GM19397 (cell line): Measurements from ENCODE around the gene MTPN.
A peak's percentile ranks its signal among the peaks of the same experiment; 100 is the strongest.

Source experiments
- ATAC-seq: cut with Tn5 transposase; IDR thresholded peaks from one replicate; pipeline ENCODE4 v1.9.1; 2021; ENCODE audit warnings: mild to moderate bottlenecking, moderate library complexity; ENCODE audit not compliant: unreplicated experiment

MTPN gene

DNA sequence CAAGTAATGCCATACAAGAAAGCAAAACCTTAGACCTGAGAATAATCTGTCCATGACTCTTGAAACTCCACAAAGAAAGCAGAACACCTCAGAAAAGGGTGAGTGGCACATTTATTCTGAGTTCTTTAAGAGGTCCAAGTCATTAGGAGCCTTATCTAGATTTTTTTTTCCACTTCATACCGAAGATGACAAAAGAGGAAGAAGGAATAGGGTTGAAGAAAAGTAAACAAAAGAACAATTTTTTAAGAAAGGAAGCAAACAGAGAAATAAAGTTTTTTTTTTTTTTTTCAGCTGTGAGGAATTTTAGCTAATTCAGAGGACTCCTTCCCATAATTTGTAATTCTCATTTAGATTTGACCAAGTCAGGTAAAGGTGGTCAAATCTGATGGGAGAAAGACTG lies 13.1 kb upstream of the MTPN start:
- ATAC-seq: no peak

DNA sequence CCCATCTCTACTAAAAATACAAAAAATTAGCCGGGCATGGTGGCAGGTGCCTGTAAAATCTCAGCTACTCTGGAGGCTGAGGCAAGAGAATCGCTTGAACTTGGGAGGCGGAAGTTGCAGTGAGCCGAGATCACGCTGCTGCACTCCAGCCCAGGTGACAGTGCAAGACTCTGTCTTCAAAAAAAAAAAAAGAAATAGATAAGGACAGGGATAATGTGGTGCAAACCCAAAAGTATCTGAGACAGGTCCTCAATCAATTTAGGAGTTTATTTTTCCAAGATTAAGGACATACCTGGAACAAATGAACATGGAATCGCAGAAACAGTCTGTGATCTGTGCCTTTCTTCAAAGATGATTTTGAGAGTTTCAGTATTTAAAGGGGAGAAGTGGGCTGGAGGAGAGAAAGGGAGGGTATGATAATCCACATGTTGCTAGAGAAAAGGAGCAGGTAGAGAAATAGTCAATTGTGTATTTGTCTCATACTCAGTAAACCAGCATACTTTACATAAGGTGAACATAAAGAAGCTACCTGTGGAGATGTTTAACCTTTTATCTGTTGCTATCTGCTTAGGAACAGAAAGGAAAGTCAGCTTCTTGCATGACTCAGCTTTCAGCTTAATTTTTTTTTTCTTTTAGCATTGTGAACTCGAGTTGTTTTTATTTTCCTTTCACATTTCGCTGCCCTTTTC lies 4.9 kb upstream of the MTPN start:
- no peak for ATAC-seq

DNA sequence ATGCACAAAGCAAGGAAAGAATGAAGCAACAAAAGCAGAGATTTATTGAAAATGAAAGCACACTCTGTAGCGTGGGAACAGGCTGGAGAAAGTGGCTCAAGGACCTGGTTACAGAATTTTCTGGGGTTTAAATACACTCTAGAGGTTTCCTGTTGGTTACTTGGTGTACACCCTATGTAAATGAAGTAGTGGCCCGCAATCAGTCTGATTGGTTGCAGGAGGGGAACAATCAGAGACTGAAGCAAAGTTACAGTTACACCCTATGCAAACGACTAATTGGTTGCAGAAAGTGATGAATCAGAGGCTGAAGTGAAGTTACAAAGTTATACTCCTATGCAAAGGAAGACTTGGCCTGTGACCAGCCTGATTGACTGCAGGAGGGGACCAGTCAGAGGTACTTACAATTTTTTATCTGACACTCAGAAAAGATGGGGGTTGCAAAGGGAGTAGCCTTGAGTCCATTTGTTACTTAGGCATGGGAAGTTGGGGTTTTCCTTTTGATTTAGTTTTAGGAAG lies 3.6 kb upstream of the MTPN start:
- peak; percentile 73 for ATAC-seq

DNA sequence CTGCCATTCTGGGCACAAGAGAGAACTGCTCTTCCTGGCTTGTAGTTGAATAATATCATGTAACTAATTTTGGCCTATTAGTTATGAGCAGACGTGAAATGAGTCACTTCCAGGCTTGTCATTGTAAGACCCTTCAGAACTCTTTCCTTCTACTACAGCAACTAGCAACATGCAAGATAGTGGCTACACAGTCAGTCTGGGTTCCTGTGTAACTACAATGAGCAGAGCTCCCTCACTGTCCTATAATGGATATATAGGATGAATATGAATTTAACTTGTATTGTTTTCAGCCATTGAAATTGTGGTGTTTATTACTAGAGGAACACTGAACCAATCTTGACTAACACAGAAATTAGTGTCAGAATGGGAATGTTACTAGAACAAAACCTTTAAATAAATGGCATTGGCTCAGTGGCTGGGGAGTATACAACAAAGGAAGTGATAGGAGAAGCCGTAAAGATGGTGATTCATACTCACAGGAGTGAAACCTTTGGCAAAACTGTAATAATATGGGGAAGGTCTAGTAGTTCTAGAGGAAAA lies 2.9 kb upstream of the MTPN start:
- no peak for ATAC-seq

DNA sequence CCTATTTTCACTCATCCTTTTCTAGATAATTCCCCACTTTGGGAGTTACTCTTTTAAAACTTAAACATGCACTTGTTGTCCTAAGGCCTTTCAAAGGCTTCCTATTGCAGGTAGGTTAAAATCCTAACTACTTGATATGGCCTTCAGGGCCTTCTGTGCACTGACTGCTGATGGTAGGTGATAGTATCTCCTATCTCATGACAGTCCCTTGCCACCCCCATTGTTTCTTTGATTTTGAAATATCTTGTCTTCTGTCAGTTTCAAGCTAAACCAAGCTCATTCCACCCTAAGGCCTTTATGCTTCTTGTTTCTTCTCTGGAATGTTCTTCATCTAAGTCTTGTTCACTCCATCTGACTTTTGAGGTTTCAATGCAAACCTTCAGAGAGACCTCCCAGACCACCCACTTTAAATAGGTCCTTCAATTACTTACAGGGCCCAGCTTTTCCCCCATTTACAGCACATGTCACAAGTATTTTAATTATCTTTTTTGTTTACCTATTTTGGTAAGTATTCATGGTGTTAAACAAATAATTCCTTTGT lies 2.4 kb upstream of the MTPN start:
- ATAC-seq: no peak

DNA sequence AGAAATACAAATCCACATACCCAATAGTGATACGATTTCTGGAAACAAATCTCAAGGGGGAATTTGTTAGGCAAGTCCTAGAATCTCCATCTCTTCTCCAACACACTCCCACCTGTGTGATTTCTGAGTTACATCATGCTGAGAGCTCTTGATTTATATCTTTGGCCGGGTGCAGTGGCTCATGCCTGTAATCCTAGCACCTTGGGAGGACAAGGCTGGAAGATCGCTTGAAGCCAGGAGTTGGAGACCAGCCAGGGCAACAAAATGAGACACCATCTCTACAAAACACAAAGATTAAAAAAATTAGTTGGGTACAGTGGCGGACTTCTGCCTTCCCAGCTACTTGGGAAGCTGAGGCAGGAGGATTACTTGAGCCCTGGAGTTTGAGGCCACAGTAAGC lies 1.5 kb upstream of the MTPN start:
- no peak for ATAC-seq

DNA sequence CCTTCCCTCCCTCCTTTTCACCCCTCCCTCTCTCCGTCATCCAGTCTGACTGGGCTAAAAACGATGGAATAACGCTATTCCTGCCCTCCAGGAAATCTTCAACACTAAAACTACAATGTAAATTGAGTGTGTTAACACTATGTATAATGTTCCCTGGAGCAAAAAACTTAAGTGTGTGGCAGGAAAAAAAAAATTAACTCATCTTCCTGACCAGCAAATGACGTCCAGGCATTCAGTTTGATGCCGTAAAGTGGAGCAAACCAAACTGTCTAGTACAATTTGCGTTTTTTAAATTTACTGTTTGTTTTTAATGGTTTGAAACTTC lies 545 bp upstream of the MTPN start:
- no peak for ATAC-seq

DNA sequence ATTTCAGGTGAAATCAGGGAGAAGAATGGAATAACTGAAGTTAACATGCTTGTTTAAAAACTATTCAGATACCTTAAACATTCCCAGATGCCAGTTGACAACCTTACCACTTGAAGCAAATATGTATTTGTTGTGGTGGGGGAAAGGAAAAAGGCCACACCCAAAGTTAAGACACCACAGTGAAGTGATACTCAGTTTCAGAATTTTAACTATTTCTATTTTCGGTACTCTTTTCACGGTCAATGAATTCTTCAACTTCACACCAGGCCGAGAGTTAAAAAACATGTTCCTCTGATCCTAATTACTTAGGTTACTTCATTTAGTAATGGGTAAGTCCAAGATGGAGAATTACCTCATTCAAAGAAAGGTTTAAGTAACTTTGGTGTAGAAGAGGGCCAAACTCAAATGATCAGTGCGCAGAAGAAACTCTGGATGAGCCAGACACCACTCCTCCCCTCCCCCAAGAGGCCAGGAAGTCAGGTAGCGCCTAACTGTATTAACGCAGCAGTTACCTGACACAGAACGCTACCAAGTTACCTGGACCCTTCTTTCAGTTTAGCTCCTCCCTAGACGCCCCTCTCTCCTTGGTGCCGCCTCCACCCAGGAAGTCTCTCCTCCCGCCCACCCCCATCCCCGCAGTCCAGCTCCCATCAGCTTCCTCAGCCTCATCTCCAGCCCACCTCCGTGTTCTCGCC lies 700 bp downstream of the MTPN start:
- ATAC-seq: peak; percentile 7

DNA sequence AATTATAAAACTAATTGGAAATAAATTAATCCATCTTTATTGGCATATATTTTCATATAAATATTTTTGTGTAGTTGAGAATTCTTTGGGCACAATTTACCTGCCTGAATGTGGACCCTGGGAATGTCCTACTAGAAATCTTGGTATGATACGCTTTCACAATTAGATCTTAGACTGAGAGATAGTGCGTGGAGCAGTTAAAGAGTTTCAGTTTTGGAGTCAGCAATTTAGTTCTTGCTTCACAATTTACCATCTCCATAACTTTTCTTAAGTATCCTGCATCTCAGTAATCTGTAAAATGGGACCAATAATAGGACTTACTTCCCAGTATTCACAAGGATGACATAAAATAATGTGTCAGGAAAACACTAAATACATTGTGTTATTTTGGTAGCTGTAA lies 2.0 kb downstream of the MTPN start:
- no peak for ATAC-seq

DNA sequence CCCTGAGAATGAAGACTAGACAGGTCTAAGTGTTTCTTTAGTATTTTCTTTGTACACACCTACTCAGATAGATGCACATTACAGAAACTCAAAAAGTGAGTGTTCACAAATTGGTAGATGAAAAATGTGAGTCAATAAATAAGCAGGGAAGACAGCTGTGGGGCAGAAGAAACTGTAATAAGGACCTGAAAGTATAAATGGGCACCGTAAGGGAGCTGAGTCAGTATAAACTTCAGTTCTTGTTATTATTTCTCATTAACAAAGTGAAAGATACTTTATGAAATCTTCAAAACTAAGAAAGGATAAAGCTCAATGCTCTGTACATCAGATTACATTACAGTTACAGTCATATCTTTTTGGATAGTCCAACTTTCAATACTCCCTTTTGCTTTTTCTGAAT lies 2.5 kb downstream of the MTPN start:
- no peak for ATAC-seq

DNA sequence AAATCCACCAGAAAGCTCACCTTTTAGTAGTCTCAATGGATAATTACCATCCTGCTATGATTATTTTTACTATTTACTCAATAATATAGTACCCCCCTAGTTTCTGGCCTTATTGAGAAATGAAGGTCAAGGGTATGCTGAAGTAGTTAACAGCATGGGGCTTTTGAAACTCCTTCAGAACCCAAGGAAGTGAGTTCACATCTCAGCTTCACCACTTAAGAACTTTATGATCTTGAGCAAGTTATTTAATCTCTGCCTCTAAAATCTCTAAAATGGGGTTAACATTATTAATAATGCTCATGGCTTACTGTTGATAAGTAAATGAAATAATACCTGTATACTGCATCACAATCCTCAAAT lies 5.8 kb downstream of the MTPN start:
- peak; percentile 21 for ATAC-seq

DNA sequence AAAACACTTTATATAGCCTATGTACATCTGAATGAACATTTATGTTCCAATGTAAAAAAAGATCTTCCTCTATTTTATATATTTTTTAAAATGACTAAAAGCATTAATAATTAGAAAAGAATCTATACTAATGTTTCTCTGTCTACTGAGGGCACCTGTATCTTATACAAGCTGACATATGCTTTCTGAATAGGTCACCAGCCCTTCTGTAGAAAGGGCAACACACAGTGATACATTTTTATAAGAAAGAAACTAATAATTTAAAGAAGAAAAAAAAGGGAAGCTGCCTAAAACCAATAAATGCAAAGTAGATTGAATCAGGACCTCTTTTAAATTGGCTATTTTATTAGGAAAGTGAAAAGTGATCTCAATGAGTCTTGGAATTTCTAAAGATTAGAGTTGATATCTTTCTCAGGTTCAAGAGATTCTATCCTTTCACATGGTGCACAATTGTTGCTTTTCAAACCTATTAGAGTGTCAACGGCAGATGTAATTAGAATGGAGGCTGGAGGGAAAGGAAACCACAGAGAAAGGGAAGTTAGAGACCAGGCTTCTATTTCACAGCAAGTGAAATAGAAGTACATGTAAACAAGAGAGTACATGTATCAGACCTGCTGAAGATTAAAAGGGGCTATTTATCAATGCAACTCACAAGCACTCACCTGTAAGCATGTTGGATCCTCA lies 6.3 kb downstream of the MTPN start:
- ATAC-seq: peak; percentile 74

DNA sequence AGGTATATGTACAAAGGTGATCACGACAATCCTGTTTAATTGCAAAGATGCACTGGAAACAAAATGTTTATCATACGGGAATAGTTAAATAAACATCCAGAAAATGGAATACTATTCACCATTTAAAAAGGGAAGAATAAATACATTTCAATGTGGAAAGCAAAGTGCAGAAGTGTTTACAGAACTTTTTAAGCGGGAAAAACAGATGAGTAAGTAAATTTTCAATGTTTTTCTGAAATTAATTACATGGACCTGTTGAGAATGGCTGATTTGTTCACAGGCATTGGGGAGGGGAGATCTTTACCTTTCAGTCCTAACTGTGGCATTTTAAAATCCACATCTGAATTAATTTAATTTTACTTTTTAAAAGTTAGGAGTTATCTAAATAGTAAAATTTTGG lies 7.1 kb downstream of the MTPN start:
- no peak for ATAC-seq

DNA sequence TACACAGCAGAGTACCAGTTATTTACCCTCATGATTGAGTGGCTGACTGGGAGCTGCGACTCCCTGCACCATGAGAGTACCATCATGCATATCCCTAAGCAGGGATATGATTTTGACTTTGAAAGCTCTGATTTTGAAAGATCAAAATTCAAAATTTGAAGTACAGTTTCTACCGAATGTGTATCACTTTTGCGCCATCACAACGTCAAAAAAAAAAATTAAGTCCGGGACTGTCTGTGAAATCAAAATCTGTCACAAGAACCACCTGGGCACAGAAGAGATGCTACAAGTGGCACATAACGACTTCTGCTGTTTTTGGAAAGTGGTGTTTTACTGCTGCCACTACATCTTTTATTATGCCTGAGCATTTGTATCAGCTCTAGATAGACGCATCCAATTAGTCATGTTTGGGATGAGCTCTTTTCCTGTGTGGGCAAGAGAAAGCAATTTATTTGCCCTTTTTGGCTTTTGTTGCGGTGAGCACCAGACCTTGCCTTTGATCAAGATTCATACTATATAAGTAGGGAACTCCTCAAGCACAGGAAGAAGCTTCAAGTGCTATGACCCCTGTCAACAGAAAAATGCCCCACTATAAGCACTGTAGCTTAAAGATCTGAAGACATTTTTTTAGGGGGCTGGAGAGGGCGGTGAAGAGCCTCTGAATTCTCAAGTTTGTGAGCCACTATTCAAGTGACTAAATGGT lies 10.7 kb downstream of the MTPN start:
- no peak for ATAC-seq

DNA sequence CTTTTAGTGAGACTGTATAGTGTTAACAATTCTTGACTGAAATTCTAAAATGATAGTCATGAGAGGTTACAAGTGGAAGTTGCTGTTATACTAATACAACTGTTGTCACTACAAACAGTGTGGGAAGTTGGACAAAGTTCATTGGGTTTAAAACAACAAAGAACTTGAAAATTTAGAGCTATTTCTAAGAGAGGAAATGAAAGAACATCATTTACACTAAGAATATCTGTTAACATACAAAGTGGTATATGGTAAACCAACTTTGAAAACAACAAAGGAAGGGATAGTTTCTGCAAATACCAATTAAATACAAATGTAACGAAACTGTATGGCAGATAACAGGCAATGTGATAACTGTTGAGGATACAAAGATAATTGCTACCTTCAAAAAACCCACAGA lies 11.6 kb downstream of the MTPN start:
- peak; percentile 53 for ATAC-seq

DNA sequence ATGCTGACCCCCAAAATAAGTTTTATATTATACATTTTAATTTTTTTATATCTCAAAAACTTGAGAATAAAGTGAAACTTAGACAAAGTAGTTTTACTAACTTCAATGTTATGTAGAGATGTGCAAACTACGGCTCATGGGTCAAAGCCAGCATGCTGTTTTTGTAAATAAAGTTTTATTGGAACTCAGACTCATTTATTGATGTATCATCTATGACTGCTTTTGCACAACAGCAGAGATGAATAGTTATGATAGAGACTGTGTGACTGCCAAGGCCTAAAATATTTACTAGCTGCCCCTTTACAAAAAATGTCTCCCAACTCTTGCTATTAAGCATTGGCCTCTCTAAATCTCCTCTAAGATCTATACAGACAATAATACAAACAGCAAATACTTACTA lies 12.4 kb downstream of the MTPN start:
- ATAC-seq: no peak

DNA sequence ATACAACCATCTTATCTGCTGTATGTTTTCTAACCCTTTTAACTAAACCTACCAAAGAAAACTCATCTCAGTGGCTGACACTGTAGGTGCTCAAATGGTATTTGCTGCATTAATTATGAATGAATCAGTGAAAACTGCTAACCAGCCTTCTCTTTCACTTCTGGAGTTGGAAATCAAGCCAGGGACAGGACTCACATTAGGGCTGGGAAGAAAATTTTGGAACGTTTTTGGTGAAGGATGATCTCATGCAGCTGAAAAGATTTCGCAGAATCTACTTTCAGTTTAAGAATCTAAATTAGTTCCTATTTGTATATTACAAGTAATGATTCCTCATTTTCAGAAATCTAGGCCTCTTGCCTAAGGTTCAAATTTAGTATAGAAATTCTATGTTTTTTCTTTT lies 12.9 kb downstream of the MTPN start:
- no peak for ATAC-seq

DNA sequence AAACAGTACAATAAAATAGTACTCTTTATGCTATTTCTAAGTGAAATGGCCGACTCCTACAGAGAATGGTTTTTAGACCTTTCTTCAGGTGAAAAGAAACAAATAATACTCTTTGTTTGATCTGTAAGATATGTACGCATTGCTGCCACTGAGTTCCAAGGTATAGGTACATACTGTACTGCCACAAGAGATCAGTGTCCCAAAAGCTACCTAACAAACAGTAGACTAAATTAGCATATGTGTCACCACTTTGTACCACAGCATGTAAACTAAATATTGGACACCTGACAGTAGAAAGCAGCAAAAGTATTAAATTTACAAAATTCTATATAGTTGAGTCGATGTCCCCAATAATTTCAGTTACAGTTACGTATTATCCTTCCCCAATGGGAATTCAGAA lies 14.4 kb downstream of the MTPN start:
- no peak for ATAC-seq

DNA sequence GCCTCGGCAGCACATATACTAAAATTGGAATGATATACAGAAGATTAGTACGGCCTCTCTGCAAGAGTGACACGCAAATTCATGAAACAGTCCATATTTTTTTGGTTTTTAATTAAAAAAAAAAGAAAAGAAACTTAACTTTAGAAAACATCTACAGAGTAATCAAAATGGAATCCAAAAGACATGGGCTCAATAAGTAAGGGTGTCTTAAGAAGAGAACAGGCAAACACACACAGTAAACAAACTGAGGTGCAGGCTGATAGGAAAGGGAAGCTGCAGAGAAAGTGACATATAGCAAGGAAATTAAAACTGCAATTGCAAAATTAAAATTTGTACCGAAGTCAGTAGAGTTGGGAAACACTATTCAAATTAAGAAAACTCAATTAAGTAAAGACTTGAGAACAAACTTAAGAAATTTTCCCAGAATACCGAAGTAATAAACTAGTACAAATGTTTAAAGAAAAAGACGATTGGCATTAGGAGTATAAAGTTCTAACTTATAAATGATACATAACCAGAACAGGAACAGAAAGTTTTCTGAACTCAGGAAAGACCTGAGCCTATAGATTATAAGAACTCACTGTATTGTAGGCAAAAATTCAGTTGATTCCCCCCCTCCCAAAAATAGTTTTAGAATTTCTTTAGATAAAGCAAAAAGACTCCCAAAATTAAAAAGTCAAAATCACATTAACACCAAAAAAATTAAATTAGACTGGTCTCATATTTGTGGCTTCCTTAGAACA lies 16.3 kb downstream of the MTPN start:
- ATAC-seq: no peak

DNA sequence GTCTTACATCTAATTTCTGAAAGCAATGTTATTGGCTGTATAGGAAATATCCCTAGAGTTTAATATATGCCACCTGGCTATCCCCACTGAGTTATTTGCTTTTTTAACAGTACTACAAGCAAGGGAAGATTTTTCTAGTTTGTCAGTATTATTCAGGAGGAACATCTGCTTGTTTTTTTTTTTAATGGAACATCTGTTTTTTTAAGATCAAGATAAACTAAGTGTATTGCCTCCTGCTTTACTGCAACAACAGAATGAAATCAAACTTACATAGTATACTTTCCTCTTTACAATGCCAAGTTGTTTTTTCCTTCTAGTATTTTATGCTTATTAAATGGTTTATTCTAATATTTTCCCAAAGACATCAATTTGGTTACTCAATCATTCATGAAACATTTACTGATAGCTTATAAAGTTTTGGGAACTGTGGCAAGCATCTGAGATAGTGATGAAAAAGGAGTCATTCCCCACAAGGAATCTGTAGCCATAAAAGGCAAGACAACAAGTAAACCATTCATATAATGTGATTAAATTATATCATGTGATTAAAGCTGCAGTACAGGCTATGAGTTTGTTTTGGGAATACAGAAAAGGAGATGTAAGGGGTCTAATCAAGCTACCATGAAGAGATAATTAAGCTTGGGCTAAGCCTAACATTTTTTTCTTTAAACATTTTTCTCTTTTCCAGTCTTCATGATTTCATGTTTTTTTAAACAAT lies 17.4 kb downstream of the MTPN start:
- no peak for ATAC-seq
